ENCODE data around the gene PLCD1.

GRCh38 chr3:38000965-38001455 lies 28.4 kb downstream of the PLCD1 start:
- TF ChIP-seq CTCF (IDR thresholded peaks at IDR 0.05) = no peak
- no peak for TF ChIP-seq POLR2A (IDR thresholded peaks at IDR 0.05)
